ENCODE results near the gene MFNG.

GRCh38 chr22:37427711-37428635 is 58.2 kb downstream of the MFNG start:
- TF ChIP-seq POLR2A (IDR thresholded peaks at IDR 0.05) (no peak), CTCF (IDR thresholded peaks at IDR 0.05) (no peak)
